HG03097 (cell line): Measurements from ENCODE around the gene BAIAP2L1.
A peak's percentile ranks its signal among the peaks of the same experiment; 100 is the strongest.
"Not testable (repeated sequence)": the region's sequence is repeated elsewhere in the genome, so short reads cannot be mapped to it uniquely, and the experiment has no call there.

Source experiments
- ATAC-seq: cut with Tn5 transposase; IDR thresholded peaks from one replicate; pipeline ENCODE4 v1.9.1; 2021; ENCODE audit not compliant: unreplicated experiment, low FRiP score

Gene BAIAP2L1

GRCh38 chr7:98400542-98401340, at the start of gene BAIAP2L1:
Gene BAIAP2L1, minus strand, starts transcription at chr7:98401090. Its CDS starts 238 bp downstream, at chr7:98400852.
- peak; percentile 64 for ATAC-seq

DNA sequence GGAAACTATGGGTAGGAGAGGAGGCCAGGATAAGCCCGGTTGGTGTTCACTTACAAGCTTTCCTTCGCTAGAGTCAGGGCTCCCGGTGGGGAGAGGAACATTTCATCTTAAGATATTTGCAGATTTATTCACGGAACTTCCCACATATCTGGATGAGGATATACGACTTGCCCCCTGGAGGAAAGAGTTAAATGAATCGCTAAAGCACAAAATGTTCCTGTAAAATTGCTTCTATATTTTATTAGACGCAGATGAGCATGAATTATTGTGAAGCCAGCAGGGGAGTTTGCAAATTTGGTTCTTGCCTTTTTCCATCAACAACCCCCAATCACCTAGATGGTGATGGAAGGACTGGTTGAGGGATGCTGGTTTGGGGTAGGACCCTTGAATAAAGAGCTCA, 47.9 kb upstream of the BAIAP2L1 start:
- ATAC-seq = no peak

GRCh38 chr7:98440992-98441391, 40.1 kb upstream of the BAIAP2L1 start:
- not testable (repeated sequence) for ATAC-seq

- no peak for ATAC-seq
Measured at GRCh38 chr7:98439484-98439883, 38.6 kb upstream of the BAIAP2L1 start.

DNA sequence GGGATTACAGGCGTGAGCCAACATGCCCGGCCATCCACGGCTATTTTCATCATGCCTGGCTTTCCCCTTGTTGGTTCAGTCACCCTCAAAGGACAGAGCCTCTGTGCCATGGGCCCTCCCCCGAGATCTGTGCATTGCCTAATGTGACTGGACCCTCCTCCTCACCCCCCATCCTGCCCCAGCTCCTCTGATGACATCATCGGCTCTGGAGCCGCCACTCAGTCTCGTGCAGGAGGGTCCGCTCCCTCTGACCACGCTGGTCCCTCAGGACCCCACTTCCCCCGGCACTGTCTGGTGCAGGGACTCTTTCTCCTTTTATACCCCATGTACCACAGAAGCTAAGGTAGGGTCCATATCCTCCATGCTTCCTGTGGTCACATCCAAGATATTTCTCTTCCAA, 33.2 kb upstream of the BAIAP2L1 start:
- no peak for ATAC-seq

- ATAC-seq = no peak
Measured at GRCh38 chr7:98429799-98430198, 28.9 kb upstream of the BAIAP2L1 start.

GRCh38 chr7:98423043-98423442, 22.2 kb upstream of the BAIAP2L1 start:
- no peak for ATAC-seq

DNA sequence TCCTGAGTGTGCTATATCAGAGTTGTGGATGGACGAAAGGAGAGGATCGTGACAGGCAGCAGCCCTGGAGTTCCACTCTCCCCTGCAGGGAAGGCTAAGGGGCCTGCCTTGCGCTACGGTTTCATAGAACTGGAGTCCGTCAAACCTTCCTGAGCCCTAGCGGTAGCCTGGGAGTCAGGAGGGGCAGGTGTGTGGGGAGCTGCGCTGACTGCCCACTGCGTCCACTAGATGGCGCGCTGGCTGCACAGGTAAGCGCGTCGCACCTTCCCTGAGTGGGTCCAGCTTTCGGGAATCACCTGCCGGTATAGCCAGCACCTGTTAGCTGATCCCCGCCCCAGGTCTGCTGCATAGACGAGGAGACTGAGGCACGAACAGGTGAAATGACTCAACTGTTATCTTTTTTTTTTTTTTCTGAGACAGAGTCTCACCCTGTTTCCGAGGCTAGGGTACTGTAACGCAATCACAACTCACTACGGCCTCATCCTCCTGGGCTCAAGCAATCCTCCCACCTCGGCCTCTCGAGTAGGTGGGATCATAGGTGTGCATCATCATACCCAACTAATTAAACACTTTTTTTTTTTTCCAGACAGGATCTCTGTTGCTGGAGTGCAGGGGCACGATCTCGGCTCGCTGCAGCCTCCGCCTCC, 20.2 kb upstream of the BAIAP2L1 start:
- no peak for ATAC-seq

DNA sequence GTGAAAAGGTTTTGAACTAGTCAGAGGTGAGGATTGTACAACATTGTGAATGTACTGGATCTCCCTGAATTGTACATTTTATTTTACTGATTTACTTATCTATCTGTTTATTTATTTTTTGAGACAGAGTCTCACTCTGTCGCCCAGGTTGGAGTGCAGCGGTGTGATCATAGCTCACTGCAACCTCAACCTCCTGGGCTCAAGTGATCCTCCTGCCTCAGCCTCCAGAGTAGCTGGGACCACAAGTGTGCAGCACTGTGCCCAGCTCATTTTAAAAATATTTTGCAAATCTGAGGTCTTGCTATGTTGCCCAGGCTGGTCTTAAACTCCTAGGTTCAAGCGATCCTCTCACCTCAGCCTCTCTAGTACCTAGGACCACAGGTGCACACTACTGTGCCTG, 19.1 kb upstream of the BAIAP2L1 start:
- not testable (repeated sequence) for ATAC-seq

DNA sequence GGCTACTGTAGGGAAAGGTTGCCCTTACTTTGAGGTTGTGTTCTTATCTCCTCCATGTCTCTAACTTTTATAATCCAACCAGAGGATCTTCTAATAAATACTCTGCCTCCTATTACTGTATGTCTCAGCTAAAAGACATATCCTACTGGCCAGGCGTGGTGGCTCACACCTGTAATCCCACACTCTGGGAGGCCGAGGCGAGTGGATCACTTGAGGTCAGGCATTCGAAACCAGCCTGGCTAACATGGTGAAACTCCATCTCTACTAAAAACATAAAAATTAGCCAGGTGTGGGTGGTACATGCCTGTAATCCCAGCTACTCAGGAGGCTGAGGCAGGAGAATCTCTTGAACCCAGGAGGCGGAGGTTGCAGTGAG, 18.4 kb upstream of the BAIAP2L1 start:
- ATAC-seq = not testable (repeated sequence)

DNA sequence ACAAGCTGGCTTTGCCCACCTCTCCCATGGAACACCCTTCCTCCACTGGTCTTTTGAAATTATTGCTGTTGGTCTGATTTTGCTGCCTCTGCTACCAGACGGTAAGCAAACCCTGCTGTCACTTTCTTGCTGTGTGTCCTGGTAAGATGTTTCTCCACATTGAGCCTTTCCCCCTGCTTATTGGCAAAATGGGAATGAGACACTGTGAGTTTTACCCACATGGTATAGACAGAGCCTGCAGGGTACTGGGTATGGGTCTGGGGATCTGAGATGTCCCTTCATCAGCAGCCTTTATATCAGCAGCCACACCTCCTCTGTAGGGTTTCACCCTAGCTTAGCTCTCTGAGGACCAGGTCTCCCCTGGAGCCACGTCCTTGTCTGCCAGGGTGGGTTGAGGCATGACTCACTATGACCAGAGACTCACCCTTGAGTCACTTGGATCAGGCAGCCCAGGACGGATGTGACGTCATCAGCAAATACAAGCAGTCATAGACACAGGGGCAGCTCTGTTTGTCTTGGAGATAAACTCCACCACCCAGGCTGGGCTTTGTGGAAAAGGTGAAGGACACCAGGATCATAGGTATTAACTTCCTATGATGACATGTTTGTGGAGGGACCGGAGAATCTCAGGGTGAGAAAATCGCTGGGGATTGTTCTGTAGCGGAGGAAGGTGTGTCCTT, 17.9 kb upstream of the BAIAP2L1 start:
- no peak for ATAC-seq

DNA sequence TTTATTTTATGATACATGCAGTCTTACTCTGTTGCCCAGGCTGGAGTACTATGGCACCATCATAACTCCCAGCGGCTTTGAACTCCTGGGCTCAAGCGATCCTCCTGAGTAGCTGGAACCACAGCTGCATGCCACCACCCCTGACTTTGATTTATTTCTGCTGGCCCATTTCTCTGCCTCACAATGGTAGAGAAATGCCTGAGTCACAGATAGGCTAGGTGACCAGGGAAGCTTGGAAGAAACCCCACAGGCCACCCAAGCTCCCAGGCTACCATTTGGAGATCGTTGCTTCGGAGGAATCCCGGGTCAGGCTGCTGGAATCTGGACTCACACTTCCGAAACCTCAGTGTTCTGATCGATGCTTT, 17.4 kb upstream of the BAIAP2L1 start:
- no peak for ATAC-seq

- not testable (repeated sequence) for ATAC-seq
Measured at GRCh38 chr7:98417604-98418270, 16.8 kb upstream of the BAIAP2L1 start.

- ATAC-seq = no peak
Measured at GRCh38 chr7:98414205-98414900, 13.5 kb upstream of the BAIAP2L1 start.

GRCh38 chr7:98413655-98414054, 12.8 kb upstream of the BAIAP2L1 start:
- ATAC-seq = not testable (repeated sequence)

- no peak for ATAC-seq
Measured at GRCh38 chr7:98409843-98410242, 9.0 kb upstream of the BAIAP2L1 start.

DNA sequence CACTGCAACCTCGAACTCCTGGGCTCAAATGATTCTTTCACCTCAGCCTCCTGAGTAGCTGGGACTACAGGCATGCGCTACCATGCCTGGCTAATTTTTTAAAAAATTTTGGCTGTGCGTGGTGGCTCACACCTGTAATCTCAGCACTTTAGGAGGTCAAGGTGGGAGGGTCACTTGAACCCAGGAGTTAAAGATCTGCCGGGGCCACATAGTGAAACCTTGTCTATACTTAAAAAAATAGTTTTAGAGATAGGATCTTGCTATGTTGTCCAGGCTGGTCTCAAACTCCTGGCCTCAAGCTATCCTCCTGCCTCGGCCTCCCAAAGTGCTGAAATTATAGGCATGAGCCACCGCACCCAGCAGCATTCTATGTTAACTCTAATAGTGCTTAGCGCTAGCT, 7.3 kb upstream of the BAIAP2L1 start:
- not testable (repeated sequence) for ATAC-seq

DNA sequence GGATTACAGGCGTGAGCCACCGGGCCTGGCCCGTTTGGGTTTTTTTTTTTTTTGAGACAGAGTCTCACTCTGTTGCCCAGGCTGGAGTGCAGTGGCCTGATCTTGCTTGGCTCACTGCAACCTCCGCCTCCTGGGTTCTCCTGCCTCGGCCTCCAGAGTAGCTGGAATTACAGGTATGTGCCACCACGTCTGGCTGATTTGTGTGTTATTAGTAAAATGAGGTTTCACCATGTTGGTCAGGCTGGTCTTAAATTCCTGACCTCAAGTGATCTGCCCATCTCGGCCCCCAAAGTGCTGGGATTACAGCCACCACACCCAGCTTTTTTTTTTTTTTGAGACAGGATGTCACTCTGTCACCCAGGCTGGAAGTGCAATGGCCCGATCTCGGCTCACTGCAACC, 5.9 kb upstream of the BAIAP2L1 start:
- ATAC-seq = no peak

GRCh38 chr7:98404840-98405239, 4.0 kb upstream of the BAIAP2L1 start:
- ATAC-seq = no peak

- ATAC-seq = no peak
Measured at GRCh38 chr7:98399890-98400541, 874 bp downstream of the BAIAP2L1 start.
